ENCODE data around the gene USP9Y. TPM values are rescaled to one million over a fixed set of nuclear protein-coding genes. Genes with fewer than 3 reads are reported as not detected.

USP9Y gene
- total RNA-seq, 1 experiment from 2014 or later, result not detected

GRCh38 chrY:12734051-12734450 is 33.0 kb downstream of the USP9Y start:
- Histone ChIP-seq H3K27me3 (replicated peaks; ENCODE audit: control insufficient read depth, insufficient read depth, low read length) (no peaks in the 10 kb centered on the region), H3K4me3 (ENCODE audit: low read depth, low read length) (no peak overlapping the region), H3K4me1 (no peaks in the 10 kb centered on the region), H3K9me3 (no peaks in the 10 kb centered on the region), H3K36me3 (ENCODE audit: control insufficient read depth, insufficient read depth, low read length) (no peaks in the 10 kb centered on the region)
- no peaks in the 10 kb centered on the region for H3K9me3 Mint-ChIP-seq (ENCODE audit: unreplicated experiment)
- intact Hi-C loops (cut with micrococcal nuclease; ENCODE audit: unreplicated experiment), result no loop called here
- H3K36me3 Mint-ChIP-seq (ENCODE audit: insufficient read depth, unreplicated experiment), result no peaks in the 10 kb centered on the region
- H3K4me1 Mint-ChIP-seq (ENCODE audit: low read depth, unreplicated experiment), result no peaks in the 10 kb centered on the region
- H3K4me3 Mint-ChIP-seq (ENCODE audit: unreplicated experiment), result no peak overlapping the region
- POLR2A ChIA-PET, result no interaction called here
- BruUV-seq (replicated peaks), result no TSS peak
- CTCF ChIA-PET, result no interaction called here
- no peaks in the 10 kb centered on the region for H3K27me3 Mint-ChIP-seq (ENCODE audit: insufficient read depth, unreplicated experiment)
- H3K27ac Mint-ChIP-seq (ENCODE audit: unreplicated experiment), result no peak overlapping the region
- DNase-seq, result no peak
- no peak for TF ChIP-seq CTCF (IDR thresholded peaks at IDR 0.05; ENCODE audit: insufficient read depth in 1 of 2, low read depth in 1 of 2, low read length in 1 of 2, severe bottlenecking in 1 of 2, unreplicated experiment in 1 of 2)

- Mint-ChIP-seq H3K27ac (ENCODE audit: unreplicated experiment) (no peak overlapping the region), H3K27me3 (ENCODE audit: insufficient read depth, unreplicated experiment) (no peaks in the 10 kb centered on the region), H3K4me3 (ENCODE audit: unreplicated experiment) (no peak overlapping the region), H3K36me3 (ENCODE audit: insufficient read depth, unreplicated experiment) (no peaks in the 10 kb centered on the region), H3K4me1 (ENCODE audit: low read depth, unreplicated experiment) (no peaks in the 10 kb centered on the region), H3K9me3 (ENCODE audit: unreplicated experiment) (no peaks in the 10 kb centered on the region)
- ChIA-PET POLR2A (no interaction called here), CTCF (no interaction called here)
- no peaks in the 10 kb centered on the region for H3K27me3 ChIP-seq (replicated peaks; ENCODE audit: control insufficient read depth, insufficient read depth, low read length)
- no peaks in the 10 kb centered on the region for H3K36me3 ChIP-seq (ENCODE audit: control insufficient read depth, insufficient read depth, low read length)
- intact Hi-C loops (cut with micrococcal nuclease; ENCODE audit: unreplicated experiment), result no loop called here
- H3K4me3 ChIP-seq (ENCODE audit: low read depth, low read length), result no peak overlapping the region
- H3K9me3 ChIP-seq, result no peaks in the 10 kb centered on the region
- no peaks in the 10 kb centered on the region for H3K4me1 ChIP-seq
- no peak for TF ChIP-seq CTCF (IDR thresholded peaks at IDR 0.05; ENCODE audit: insufficient read depth in 1 of 2, low read depth in 1 of 2, low read length in 1 of 2, severe bottlenecking in 1 of 2, unreplicated experiment in 1 of 2)
- no peak for DNase-seq
- no TSS peak for BruUV-seq (replicated peaks)
Measured at GRCh38 chrY:12741414-12741813, 40.4 kb downstream of the USP9Y start.

GRCh38 chrY:12742725-12743124 is 41.7 kb downstream of the USP9Y start:
- Histone ChIP-seq H3K4me1 (no peaks in the 10 kb centered on the region), H3K4me3 (ENCODE audit: low read depth, low read length) (no peak overlapping the region), H3K27me3 (replicated peaks; ENCODE audit: control insufficient read depth, insufficient read depth, low read length) (no peaks in the 10 kb centered on the region), H3K9me3 (no peaks in the 10 kb centered on the region), H3K36me3 (ENCODE audit: control insufficient read depth, insufficient read depth, low read length) (no peaks in the 10 kb centered on the region)
- no peaks in the 10 kb centered on the region for H3K9me3 Mint-ChIP-seq (ENCODE audit: unreplicated experiment)
- no peaks in the 10 kb centered on the region for H3K4me1 Mint-ChIP-seq (ENCODE audit: low read depth, unreplicated experiment)
- no TSS peak for BruUV-seq (replicated peaks)
- ChIA-PET CTCF (no interaction called here), POLR2A (no interaction called here)
- H3K27ac Mint-ChIP-seq (ENCODE audit: unreplicated experiment), result no peak overlapping the region
- H3K4me3 Mint-ChIP-seq (ENCODE audit: unreplicated experiment), result no peak overlapping the region
- intact Hi-C loops (cut with micrococcal nuclease; ENCODE audit: unreplicated experiment), result no loop called here
- no peaks in the 10 kb centered on the region for H3K36me3 Mint-ChIP-seq (ENCODE audit: insufficient read depth, unreplicated experiment)
- DNase-seq, result no peak
- no peak for TF ChIP-seq CTCF (IDR thresholded peaks at IDR 0.05; ENCODE audit: insufficient read depth in 1 of 2, low read depth in 1 of 2, low read length in 1 of 2, severe bottlenecking in 1 of 2, unreplicated experiment in 1 of 2)
- H3K27me3 Mint-ChIP-seq (ENCODE audit: insufficient read depth, unreplicated experiment), result no peaks in the 10 kb centered on the region

Measured in Caco-2 (cell line).